ENCODE measurements around the gene AP1AR. TPM values are rescaled to one million over a fixed set of nuclear protein-coding genes. Genes with fewer than 3 reads are reported as not detected.
"Not testable (repeated sequence)": the region's sequence is repeated elsewhere in the genome, so short reads cannot be mapped to it uniquely, and the experiment has no call there.

Gene AP1AR
- polyA plus RNA-seq, 2 of the 4 experiments (the other 2 are of a cell fraction), result 16.0 to 34.6 TPM

GRCh38 chr4:112299721-112300120 lies 68.1 kb downstream of the AP1AR start:
- H3K9me3 ChIP-seq, result no peaks in the 10 kb centered on the region
- DNase-seq (ENCODE audit: low read depth in 1 of 2, low spot score in 1 of 2) (no peak), FAIRE-seq (no peak), ATAC-seq (no peak)
- no peak overlapping the region for H3K27ac ChIP-seq
- no peak overlapping the region for H3K4me3 ChIP-seq
- ChIA-PET CTCF (no interaction called here), POLR2A (no interaction called here)
- TF ChIP-seq ATOH8 (CRISPR knock-in tag; IDR thresholded peaks at IDR 0.05; ENCODE audit: low read depth), result no peak
- no peak for TF ChIP-seq RARB (CRISPR knock-in tag; IDR thresholded peaks at IDR 0.05)
- TF ChIP-seq HEYL (CRISPR knock-in tag; IDR thresholded peaks at IDR 0.05), result no peak
- no peak for TF ChIP-seq POLR2AphosphoS2 (conservative IDR thresholded peaks at IDR 0.05; ENCODE audit: low read length)
- no peak for TF ChIP-seq HES2 (IDR thresholded peaks at IDR 0.05)
- no peak for TF ChIP-seq KDM1A (IDR thresholded peaks at IDR 0.05; ENCODE audit: low read depth)
- no peak for TF ChIP-seq MYC (IDR thresholded peaks at IDR 0.05; ENCODE audit: borderline replicate concordance, low read length)
- no peak for TF ChIP-seq RAD21 (conservative IDR thresholded peaks at IDR 0.05 in 1 of 2, IDR thresholded peaks at IDR 0.05 in 1 of 2)
- TF ChIP-seq, protein P1, sequence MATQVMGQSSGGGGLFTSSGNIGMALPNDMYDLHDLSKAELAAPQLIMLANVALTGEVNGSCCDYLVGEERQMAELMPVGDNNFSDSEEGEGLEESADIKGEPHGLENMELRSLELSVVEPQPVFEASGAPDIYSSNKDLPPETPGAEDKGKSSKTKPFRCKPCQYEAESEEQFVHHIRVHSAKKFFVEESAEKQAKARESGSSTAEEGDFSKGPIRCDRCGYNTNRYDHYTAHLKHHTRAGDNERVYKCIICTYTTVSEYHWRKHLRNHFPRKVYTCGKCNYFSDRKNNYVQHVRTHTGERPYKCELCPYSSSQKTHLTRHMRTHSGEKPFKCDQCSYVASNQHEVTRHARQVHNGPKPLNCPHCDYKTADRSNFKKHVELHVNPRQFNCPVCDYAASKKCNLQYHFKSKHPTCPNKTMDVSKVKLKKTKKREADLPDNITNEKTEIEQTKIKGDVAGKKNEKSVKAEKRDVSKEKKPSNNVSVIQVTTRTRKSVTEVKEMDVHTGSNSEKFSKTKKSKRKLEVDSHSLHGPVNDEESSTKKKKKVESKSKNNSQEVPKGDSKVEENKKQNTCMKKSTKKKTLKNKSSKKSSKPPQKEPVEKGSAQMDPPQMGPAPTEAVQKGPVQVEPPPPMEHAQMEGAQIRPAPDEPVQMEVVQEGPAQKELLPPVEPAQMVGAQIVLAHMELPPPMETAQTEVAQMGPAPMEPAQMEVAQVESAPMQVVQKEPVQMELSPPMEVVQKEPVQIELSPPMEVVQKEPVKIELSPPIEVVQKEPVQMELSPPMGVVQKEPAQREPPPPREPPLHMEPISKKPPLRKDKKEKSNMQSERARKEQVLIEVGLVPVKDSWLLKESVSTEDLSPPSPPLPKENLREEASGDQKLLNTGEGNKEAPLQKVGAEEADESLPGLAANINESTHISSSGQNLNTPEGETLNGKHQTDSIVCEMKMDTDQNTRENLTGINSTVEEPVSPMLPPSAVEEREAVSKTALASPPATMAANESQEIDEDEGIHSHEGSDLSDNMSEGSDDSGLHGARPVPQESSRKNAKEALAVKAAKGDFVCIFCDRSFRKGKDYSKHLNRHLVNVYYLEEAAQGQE (IDR thresholded peaks at IDR 0.05), result no peak
- no peak for TF ChIP-seq EHF (CRISPR knock-in tag; IDR thresholded peaks at IDR 0.05)
- TF ChIP-seq POLR2A (IDR thresholded peaks at IDR 0.05; ENCODE audit: low read length), result no peak
- TF ChIP-seq ZSCAN20 (CRISPR knock-in tag; IDR thresholded peaks at IDR 0.05), result no peak
- H3K4me2 ChIP-seq, result no peak overlapping the region
- WGBS (ENCODE audit: missing lambda C conversion rate), result 68% methylated on average over 4 of the region's 4 CpGs
- H3K4me1 ChIP-seq, result peaks cover 14% of the 10 kb centered on the region; the same call in 2 of the 3 replicates

GRCh38 chr4:112302320-112303274 lies 71.0 kb downstream of the AP1AR start:
- Histone ChIP-seq H3K9me3 (no peaks in the 10 kb centered on the region), H3K4me2 (no peak overlapping the region), H3K4me3 (no peak overlapping the region), H3K4me1 (peaks cover 8% of the 10 kb centered on the region; the same call in 1 of the 3 replicates), H3K27ac (no peak overlapping the region)
- 90% methylated on average over 5 of the region's 5 CpGs for WGBS (ENCODE audit: missing lambda C conversion rate)
- ChIA-PET POLR2A (no interaction called here), CTCF (no interaction called here)
- no peak for FAIRE-seq
- ATAC-seq, result no peak
- TF ChIP-seq NR3C1 (IDR thresholded peaks at IDR 0.05), result no peak
- DNase-seq (ENCODE audit: low read depth in 1 of 2, low spot score in 1 of 2), result no peak

- H3K9me3 ChIP-seq; H3K4me3 ChIP-seq; DNase-seq (ENCODE audit: low read depth in 1 of 2, low spot score in 1 of 2); POLR2A ChIA-PET; FAIRE-seq; H3K4me1 ChIP-seq; H3K27ac ChIP-seq; H3K4me2 ChIP-seq; CTCF ChIA-PET; ATAC-seq: not testable (repeated sequence)
- WGBS (ENCODE audit: missing lambda C conversion rate), result 61% methylated on average over 3 of the region's 3 CpGs
Observed at GRCh38 chr4:112305477-112305876, 73.9 kb downstream of the AP1AR start.

DNA sequence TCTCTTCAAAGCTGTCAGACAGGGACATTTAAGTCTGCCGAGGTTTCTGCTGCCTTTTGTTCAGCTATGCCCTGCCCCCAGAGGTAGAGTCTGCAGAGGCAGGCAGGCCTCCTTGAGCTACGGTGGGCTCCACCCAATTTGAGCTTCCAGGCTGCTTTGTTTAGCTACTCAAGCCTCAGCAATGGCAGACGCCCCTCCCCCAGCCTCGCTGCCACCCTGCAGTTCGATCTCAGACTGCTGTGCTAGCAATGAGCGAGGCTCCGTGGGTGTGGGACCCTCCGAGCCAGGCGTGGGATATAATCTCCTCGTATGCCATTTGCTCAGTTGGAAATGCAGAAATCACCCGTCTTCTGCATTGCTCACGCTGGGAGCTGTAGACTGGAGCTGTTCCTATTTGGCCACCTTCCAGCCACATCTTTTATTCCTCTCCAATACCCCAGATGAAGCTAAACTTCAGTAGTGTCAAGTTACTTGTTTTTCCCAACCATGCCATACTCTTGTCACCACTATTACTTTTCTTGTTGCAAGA lies 77.7 kb downstream of the AP1AR start:
- CTCF ChIA-PET, result interaction anchor here (1.3 kb wide), 1 partner anchor 19 kb away, joined by 3 read pairs; no protein-coding TSS in a partner anchor
- DNase-seq (ENCODE audit: low read depth in 1 of 2, low spot score in 1 of 2); POLR2A ChIA-PET; H3K9me3 ChIP-seq; H3K4me1 ChIP-seq; FAIRE-seq; H3K4me3 ChIP-seq; ATAC-seq; H3K4me2 ChIP-seq; H3K27ac ChIP-seq: not testable (repeated sequence)
- WGBS (ENCODE audit: missing lambda C conversion rate), result 86% methylated on average over 11 of the region's 12 CpGs
